Astrocyte (in vitro differentiated cells and primary cell): Measurements from ENCODE around the gene STUB1. TPM values are rescaled to one million over a fixed set of nuclear protein-coding genes. Genes with fewer than 3 reads are reported as not detected.

Experiments
- DNase-seq: peaks from one replicate; pipeline ENCODE4 v3.0.0-alpha.2; 2010; ENCODE audit warnings: low read depth
- FAIRE-seq: peaks from 2 replicates; lab custom pipeline; 2011; peaks lifted over from hg19 to GRCh38; lab: Jason Lieb, UNC
- H2AFZ ChIP-seq: 2 replicates; pipeline ENCODE4 v1.6.0; 2012; ENCODE audit warnings: low read depth, low read length, inconsistent platforms
- H3K27ac ChIP-seq: 2 replicates; pipeline ENCODE4 v1.5.1; 2011; ENCODE audit warnings: low read depth, low read length, inconsistent platforms
- H3K27me3 ChIP-seq: 2 replicates; pipeline ENCODE4 v1.6.0; 2011; ENCODE audit warnings: low read length, inconsistent platforms; ENCODE audit not compliant: insufficient read depth
- H3K36me3 ChIP-seq: 2 replicates; pipeline ENCODE4 v1.5.1; 2011; ENCODE audit warnings: low read length, inconsistent platforms; ENCODE audit not compliant: insufficient read depth
- H3K4me1 ChIP-seq: 2 replicates; pipeline ENCODE4 v1.5.1; 2011; ENCODE audit warnings: low read length, inconsistent platforms; ENCODE audit not compliant: insufficient read depth
- H3K4me2 ChIP-seq: 2 replicates; pipeline ENCODE4 v1.6.0; 2012; ENCODE audit warnings: low read length, inconsistent platforms
- H3K4me3 ChIP-seq: 2 replicates; pipeline ENCODE4 v1.5.1; 2011; ENCODE audit warnings: low read depth, mild to moderate bottlenecking, low read length, inconsistent platforms; ENCODE audit not compliant: insufficient read depth
- H3K79me2 ChIP-seq: 2 replicates; pipeline ENCODE4 v1.6.0; 2012; ENCODE audit warnings: mild to moderate bottlenecking, low read length, inconsistent platforms; ENCODE audit not compliant: insufficient read depth
- H3K9ac ChIP-seq: 2 replicates; pipeline ENCODE4 v1.6.0; 2012; ENCODE audit warnings: mild to moderate bottlenecking, low read length, inconsistent platforms
- H3K9me3 ChIP-seq: 2 replicates; pipeline ENCODE4 v1.5.1; 2012; ENCODE audit warnings: low read depth, mild to moderate bottlenecking, low read length, inconsistent platforms; ENCODE audit not compliant: insufficient read depth
- H4K20me1 ChIP-seq: 2 replicates; pipeline ENCODE4 v1.6.0; 2012; ENCODE audit warnings: low read length, inconsistent platforms; ENCODE audit not compliant: insufficient read depth
- H3K27ac Mint-ChIP-seq: one replicate; pipeline ENCODE4 v1.8.0; 2021; ENCODE audit warnings: mild to moderate bottlenecking, mixed read lengths; ENCODE audit not compliant: unreplicated experiment
- H3K27me3 Mint-ChIP-seq: one replicate; pipeline ENCODE4 v1.8.0; 2021; ENCODE audit warnings: low read depth, mixed read lengths; ENCODE audit not compliant: unreplicated experiment
- H3K36me3 Mint-ChIP-seq: one replicate; pipeline ENCODE4 v1.8.0; 2021; ENCODE audit warnings: low read depth, mixed read lengths; ENCODE audit not compliant: unreplicated experiment
- H3K4me1 Mint-ChIP-seq: one replicate; pipeline ENCODE4 v1.8.0; 2021; ENCODE audit warnings: low read depth, mixed read lengths; ENCODE audit not compliant: unreplicated experiment
- H3K4me3 Mint-ChIP-seq: one replicate; pipeline ENCODE4 v1.8.0; 2021; ENCODE audit warnings: mild to moderate bottlenecking, moderate library complexity, mixed read lengths; ENCODE audit not compliant: unreplicated experiment
- H3K9me3 Mint-ChIP-seq: one replicate; pipeline ENCODE4 v1.8.0; 2021; ENCODE audit warnings: mild to moderate bottlenecking, mixed read lengths; ENCODE audit not compliant: unreplicated experiment
- EZH2 ChIP-seq: IDR thresholded peaks from 2 replicates; pipeline ENCODE4 v1.6.1; 2012; ENCODE audit warnings: mild to moderate bottlenecking, low read length, inconsistent platforms; ENCODE audit not compliant: insufficient read depth
- total RNA-seq: library from RNA; stranded (reverse); gene quantifications from 2 replicates; pipeline ENCODE4 v1.2.1, GENCODE V29; 2021
- TF ChIP-seq, protein P1 (sequence below): IDR thresholded peaks from 2 replicates; pipeline ENCODE4 v1.5.1; 2011; ENCODE audit warnings: low read depth, mild to moderate bottlenecking, inconsistent platforms, low read length, moderate library complexity; ENCODE audit not compliant: insufficient read depth

The STUB1 gene
- total RNA-seq, 1 donor from 2014 or later = 140 TPM

GRCh38 chr16:704552-705380, 24.6 kb downstream of the STUB1 start:
- H3K36me3 Mint-ChIP-seq = no peaks in the 10 kb centered on the region
- H3K27me3 ChIP-seq = peaks cover 43% of the 10 kb centered on the region
- TF ChIP-seq, protein P1, sequence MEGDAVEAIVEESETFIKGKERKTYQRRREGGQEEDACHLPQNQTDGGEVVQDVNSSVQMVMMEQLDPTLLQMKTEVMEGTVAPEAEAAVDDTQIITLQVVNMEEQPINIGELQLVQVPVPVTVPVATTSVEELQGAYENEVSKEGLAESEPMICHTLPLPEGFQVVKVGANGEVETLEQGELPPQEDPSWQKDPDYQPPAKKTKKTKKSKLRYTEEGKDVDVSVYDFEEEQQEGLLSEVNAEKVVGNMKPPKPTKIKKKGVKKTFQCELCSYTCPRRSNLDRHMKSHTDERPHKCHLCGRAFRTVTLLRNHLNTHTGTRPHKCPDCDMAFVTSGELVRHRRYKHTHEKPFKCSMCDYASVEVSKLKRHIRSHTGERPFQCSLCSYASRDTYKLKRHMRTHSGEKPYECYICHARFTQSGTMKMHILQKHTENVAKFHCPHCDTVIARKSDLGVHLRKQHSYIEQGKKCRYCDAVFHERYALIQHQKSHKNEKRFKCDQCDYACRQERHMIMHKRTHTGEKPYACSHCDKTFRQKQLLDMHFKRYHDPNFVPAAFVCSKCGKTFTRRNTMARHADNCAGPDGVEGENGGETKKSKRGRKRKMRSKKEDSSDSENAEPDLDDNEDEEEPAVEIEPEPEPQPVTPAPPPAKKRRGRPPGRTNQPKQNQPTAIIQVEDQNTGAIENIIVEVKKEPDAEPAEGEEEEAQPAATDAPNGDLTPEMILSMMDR = no peak
- TF ChIP-seq EZH2 = peak; percentile 26
- no peaks in the 10 kb centered on the region for H3K9me3 ChIP-seq
- no peak overlapping the region for H2AFZ ChIP-seq
- H3K9me3 Mint-ChIP-seq = peaks cover 5% of the 10 kb centered on the region
- no peak overlapping the region for H3K9ac ChIP-seq
- FAIRE-seq (no peak), DNase-seq (no peak)
- H4K20me1 ChIP-seq = peaks cover 34% of the 10 kb centered on the region
- no peak overlapping the region for H3K27ac Mint-ChIP-seq
- no peak overlapping the region for H3K4me3 ChIP-seq
- H3K4me1 ChIP-seq = peaks cover 9% of the 10 kb centered on the region
- peaks cover 1% of the 10 kb centered on the region for H3K4me1 Mint-ChIP-seq
- peak overlapping the region; percentile 20 for H3K4me3 Mint-ChIP-seq
- H3K79me2 ChIP-seq = no peaks in the 10 kb centered on the region
- H3K4me2 ChIP-seq = peak overlapping the region; percentile 36
- no peak overlapping the region for H3K27ac ChIP-seq
- peaks cover 46% of the 10 kb centered on the region for H3K27me3 Mint-ChIP-seq
- no peaks in the 10 kb centered on the region for H3K36me3 ChIP-seq

- no peak within 1 kb of the TSS for H3K9ac ChIP-seq
- peaks cover 46% of the 10 kb centered on the region for H3K27me3 Mint-ChIP-seq
- peaks cover 43% of the 10 kb centered on the region for H3K27me3 ChIP-seq
- no peaks in the 10 kb centered on the region for H3K36me3 Mint-ChIP-seq
- peaks cover 1% of the 10 kb centered on the region for H3K4me1 Mint-ChIP-seq
- FAIRE-seq (no peak), DNase-seq (no peak)
- no peak within 1 kb of the TSS for H3K4me3 ChIP-seq
- TF ChIP-seq, protein P1 = no peak
- TF ChIP-seq EZH2 = no peak
- H3K9me3 Mint-ChIP-seq = peaks cover 5% of the 10 kb centered on the region
- no peak within 1 kb of the TSS for H3K27ac Mint-ChIP-seq
- H3K79me2 ChIP-seq = no peaks in the 10 kb centered on the region
- no peak within 1 kb of the TSS for H2AFZ ChIP-seq
- H3K4me1 ChIP-seq = peaks cover 17% of the 10 kb centered on the region
- H3K27ac ChIP-seq = no peak within 1 kb of the TSS
- peaks cover 34% of the 10 kb centered on the region for H4K20me1 ChIP-seq
- H3K4me3 Mint-ChIP-seq = peak within 1 kb of the TSS; percentile 45
- no peaks in the 10 kb centered on the region for H3K36me3 ChIP-seq
- no peaks in the 10 kb centered on the region for H3K9me3 ChIP-seq
- peak within 1 kb of the TSS; percentile 67 for H3K4me2 ChIP-seq
Measured at GRCh38 chr16:705431-706188, 25.4 kb downstream of the STUB1 start, which contains the start of gene FBXL16. Gene FBXL16, minus strand, starts transcription at chr16:705801. Its CDS starts 8,396 bp downstream, at chr16:697405.
